ENCODE data around the gene DNAJC10. TPM values are rescaled to one million over a fixed set of nuclear protein-coding genes. Genes with fewer than 3 reads are reported as not detected.

Gene DNAJC10
- total RNA-seq, 3 donors from 2014 or later, result 81.7 to 98.4 (median 89.1) TPM

GRCh38 chr2:182821182-182821581 lies 105.1 kb downstream of the DNAJC10 start:
- no peaks in the 10 kb centered on the region for H3K4me1 Mint-ChIP-seq (ENCODE audit: low read depth)
- no peak for DNase-seq
- no peak for ATAC-seq
- no peak overlapping the region for H3K4me3 Mint-ChIP-seq
- H3K27me3 Mint-ChIP-seq (ENCODE audit: low read depth), result peaks cover 11% of the 10 kb centered on the region
- H3K9me3 Mint-ChIP-seq, result no peaks in the 10 kb centered on the region
- no peaks in the 10 kb centered on the region for H3K36me3 Mint-ChIP-seq (ENCODE audit: insufficient read depth)

GRCh38 chr2:182822733-182823132 lies 106.7 kb downstream of the DNAJC10 start:
- H3K4me1 Mint-ChIP-seq (ENCODE audit: low read depth), result no peaks in the 10 kb centered on the region
- no peaks in the 10 kb centered on the region for H3K36me3 Mint-ChIP-seq (ENCODE audit: insufficient read depth)
- no peak for DNase-seq
- no peaks in the 10 kb centered on the region for H3K9me3 Mint-ChIP-seq
- ATAC-seq, result no peak
- peaks cover 11% of the 10 kb centered on the region for H3K27me3 Mint-ChIP-seq (ENCODE audit: low read depth)
- H3K4me3 Mint-ChIP-seq, result no peak overlapping the region

DNA sequence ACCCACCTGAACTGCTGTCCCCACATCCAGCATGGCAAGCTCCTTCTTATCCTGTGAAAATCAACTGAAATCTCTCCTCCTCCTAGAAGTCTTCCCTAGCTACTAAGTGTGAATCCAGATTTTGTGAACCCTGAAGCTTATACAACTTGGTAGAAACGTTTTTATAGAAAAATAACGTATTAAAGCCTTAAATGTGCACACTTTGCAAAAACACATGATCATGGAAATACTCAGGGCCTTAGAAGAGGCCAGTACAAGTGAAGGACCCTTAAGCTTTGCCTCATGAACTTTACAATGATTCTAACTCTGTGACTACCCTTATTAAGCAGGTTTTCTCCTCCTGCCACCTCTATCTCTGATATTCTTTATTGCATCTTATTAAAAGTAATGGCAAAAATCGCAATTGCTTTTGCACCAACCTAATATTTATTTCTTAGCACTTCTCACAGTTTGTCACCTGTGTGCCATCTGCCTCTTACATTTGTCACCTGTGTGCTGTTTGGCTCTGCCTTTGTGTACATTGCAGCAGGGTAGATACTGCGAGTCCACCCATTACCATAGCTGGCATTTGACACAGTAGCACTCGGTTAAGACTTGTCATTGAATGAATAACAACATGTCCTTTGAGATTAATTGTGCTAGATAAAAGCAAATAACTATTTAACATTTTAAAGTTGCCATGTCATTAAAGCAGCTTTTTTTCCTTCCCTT lies 108.2 kb downstream of the DNAJC10 start:
- no peaks in the 10 kb centered on the region for H3K4me1 Mint-ChIP-seq (ENCODE audit: low read depth)
- H3K27me3 Mint-ChIP-seq (ENCODE audit: low read depth), result peaks cover 8% of the 10 kb centered on the region
- H3K36me3 Mint-ChIP-seq (ENCODE audit: insufficient read depth), result no peaks in the 10 kb centered on the region
- DNase-seq, result no peak
- ATAC-seq, result no peak
- H3K4me3 Mint-ChIP-seq, result no peak overlapping the region
- H3K9me3 Mint-ChIP-seq, result no peaks in the 10 kb centered on the region

- Mint-ChIP-seq H3K4me1 (ENCODE audit: low read depth) (no peaks in the 10 kb centered on the region), H3K4me3 (no peak overlapping the region), H3K9me3 (no peaks in the 10 kb centered on the region), H3K36me3 (ENCODE audit: insufficient read depth) (no peaks in the 10 kb centered on the region), H3K27me3 (ENCODE audit: low read depth) (peaks cover 8% of the 10 kb centered on the region)
- DNase-seq, result no peak
- no peak for ATAC-seq
These were observed 108.7 kb downstream of the DNAJC10 start for GRCh38 chr2:182824767-182825158.

DNA sequence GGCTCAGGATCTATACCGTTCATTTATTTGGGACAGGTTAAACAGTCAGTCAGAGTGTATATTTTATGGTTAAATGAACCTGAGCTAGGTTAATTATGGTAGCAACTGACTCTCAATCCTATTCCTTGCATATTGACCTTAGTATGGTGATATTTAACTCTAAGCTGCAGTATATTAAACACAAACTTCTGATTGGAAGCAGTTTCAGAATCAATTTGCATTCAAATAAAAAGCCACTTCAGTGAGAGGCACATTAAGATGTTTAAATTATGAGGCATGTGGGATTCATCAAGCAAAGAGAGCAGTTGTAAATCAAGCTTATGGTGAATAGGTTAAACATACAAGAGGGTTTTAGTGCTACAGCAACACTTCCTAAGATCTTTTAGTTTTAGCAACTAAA lies 110.0 kb downstream of the DNAJC10 start:
- DNase-seq, result no peak
- ATAC-seq, result no peak
- H3K9me3 Mint-ChIP-seq, result no peaks in the 10 kb centered on the region
- no peak overlapping the region for H3K4me3 Mint-ChIP-seq
- no peaks in the 10 kb centered on the region for H3K4me1 Mint-ChIP-seq (ENCODE audit: low read depth)
- H3K36me3 Mint-ChIP-seq (ENCODE audit: insufficient read depth), result no peaks in the 10 kb centered on the region
- peaks cover 8% of the 10 kb centered on the region for H3K27me3 Mint-ChIP-seq (ENCODE audit: low read depth)

DNA sequence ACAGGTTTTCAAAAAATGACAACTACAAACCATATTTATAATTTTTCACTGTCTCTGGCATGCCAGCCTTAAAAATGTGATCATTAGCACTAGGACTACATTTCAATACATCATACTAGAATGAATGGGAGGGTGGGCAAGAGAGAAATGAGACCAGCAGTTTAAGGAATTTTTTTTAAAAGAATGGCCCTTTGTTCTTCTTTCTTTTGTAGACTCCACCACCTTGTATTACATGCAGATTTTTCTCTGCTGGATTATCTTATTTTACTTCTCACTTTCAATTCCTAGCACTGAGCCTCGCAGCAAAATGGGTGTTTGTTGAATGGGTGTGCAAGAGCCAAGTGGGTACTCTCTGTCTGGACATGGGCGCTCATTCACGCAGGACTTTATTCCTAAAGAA lies 110.4 kb downstream of the DNAJC10 start:
- Mint-ChIP-seq H3K4me3 (no peak overlapping the region), H3K9me3 (no peaks in the 10 kb centered on the region), H3K4me1 (ENCODE audit: low read depth) (no peaks in the 10 kb centered on the region), H3K27me3 (ENCODE audit: low read depth) (peaks cover 8% of the 10 kb centered on the region), H3K36me3 (ENCODE audit: insufficient read depth) (no peaks in the 10 kb centered on the region)
- no peak for ATAC-seq
- DNase-seq, result no peak

GRCh38 chr2:182827182-182827879 lies 111.3 kb downstream of the DNAJC10 start:
- H3K36me3 Mint-ChIP-seq (ENCODE audit: insufficient read depth), result no peaks in the 10 kb centered on the region
- no peaks in the 10 kb centered on the region for H3K9me3 Mint-ChIP-seq
- ATAC-seq (no peak), DNase-seq (no peak)
- no peak overlapping the region for H3K4me3 Mint-ChIP-seq
- peaks cover 8% of the 10 kb centered on the region for H3K27me3 Mint-ChIP-seq (ENCODE audit: low read depth)
- no peaks in the 10 kb centered on the region for H3K4me1 Mint-ChIP-seq (ENCODE audit: low read depth)

GRCh38 chr2:182831101-182831500 lies 115.0 kb downstream of the DNAJC10 start:
- no peaks in the 10 kb centered on the region for H3K4me1 Mint-ChIP-seq (ENCODE audit: low read depth)
- no peaks in the 10 kb centered on the region for H3K9me3 Mint-ChIP-seq
- H3K4me3 Mint-ChIP-seq, result no peak overlapping the region

GRCh38 chr2:182831921-182832320 lies 115.9 kb downstream of the DNAJC10 start:
- no peaks in the 10 kb centered on the region for H3K4me1 Mint-ChIP-seq (ENCODE audit: low read depth)

More at GRCh38 chr2:182831101-182831500, 115.0 kb downstream of the DNAJC10 start:
- Mint-ChIP-seq H3K27me3 (ENCODE audit: low read depth) (peaks cover 7% of the 10 kb centered on the region), H3K36me3 (ENCODE audit: insufficient read depth) (no peaks in the 10 kb centered on the region)
- DNase-seq (no peak), ATAC-seq (no peak)

DNA sequence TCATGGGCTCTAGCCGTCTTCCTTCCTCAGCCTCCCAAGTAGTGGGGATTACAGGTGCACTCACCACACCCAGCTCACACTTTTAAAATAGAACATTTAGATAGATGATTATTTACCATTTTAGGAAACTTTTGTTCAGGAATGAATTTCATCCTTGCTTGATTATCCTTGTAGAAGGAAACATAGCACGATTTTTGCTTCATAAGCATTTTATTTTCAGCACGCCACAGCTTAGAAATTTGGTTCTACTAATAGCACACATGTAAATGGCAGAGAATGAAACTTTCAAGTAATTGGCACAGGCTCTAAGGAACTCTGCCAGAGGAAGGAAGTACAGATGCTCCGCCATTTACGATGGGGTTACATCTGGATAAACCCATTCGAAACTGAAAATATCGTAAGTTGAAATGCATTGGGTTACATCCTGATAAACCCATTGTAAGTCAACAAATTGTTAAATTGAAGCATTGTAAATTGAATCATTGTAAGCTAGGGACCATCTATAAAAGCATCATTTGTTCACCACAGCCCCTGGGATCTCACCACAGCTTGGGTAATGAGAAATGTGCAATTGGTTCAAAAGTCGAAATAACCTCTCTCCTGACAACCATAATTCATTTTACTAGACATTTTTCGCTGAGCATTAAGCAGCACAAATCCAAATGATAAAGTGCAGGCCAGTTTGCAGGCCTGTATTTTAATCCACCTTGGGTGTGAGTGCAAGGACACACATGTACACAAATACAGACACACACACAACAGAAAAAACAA lies 117.2 kb downstream of the DNAJC10 start:
- Mint-ChIP-seq H3K4me3 (no peak overlapping the region), H3K4me1 (ENCODE audit: low read depth) (no peaks in the 10 kb centered on the region), H3K36me3 (ENCODE audit: insufficient read depth) (no peaks in the 10 kb centered on the region), H3K9me3 (no peaks in the 10 kb centered on the region), H3K27me3 (ENCODE audit: low read depth) (peaks cover 7% of the 10 kb centered on the region)
- DNase-seq (no peak), ATAC-seq (no peak)

More at GRCh38 chr2:182831921-182832320, 115.9 kb downstream of the DNAJC10 start:
- DNase-seq, result no peak
- Mint-ChIP-seq H3K9me3 (no peaks in the 10 kb centered on the region), H3K27me3 (ENCODE audit: low read depth) (peaks cover 7% of the 10 kb centered on the region), H3K4me3 (no peak overlapping the region), H3K36me3 (ENCODE audit: insufficient read depth) (no peaks in the 10 kb centered on the region)
- ATAC-seq, result no peak

- H3K9me3 Mint-ChIP-seq, result no peaks in the 10 kb centered on the region
- ATAC-seq (no peak), DNase-seq (no peak)
- H3K4me1 Mint-ChIP-seq (ENCODE audit: low read depth), result no peaks in the 10 kb centered on the region
- H3K27me3 Mint-ChIP-seq (ENCODE audit: low read depth), result peaks cover 9% of the 10 kb centered on the region
- no peak overlapping the region for H3K4me3 Mint-ChIP-seq
- H3K36me3 Mint-ChIP-seq (ENCODE audit: insufficient read depth), result no peaks in the 10 kb centered on the region
These were observed 118.2 kb downstream of the DNAJC10 start for GRCh38 chr2:182834293-182834692.

DNA sequence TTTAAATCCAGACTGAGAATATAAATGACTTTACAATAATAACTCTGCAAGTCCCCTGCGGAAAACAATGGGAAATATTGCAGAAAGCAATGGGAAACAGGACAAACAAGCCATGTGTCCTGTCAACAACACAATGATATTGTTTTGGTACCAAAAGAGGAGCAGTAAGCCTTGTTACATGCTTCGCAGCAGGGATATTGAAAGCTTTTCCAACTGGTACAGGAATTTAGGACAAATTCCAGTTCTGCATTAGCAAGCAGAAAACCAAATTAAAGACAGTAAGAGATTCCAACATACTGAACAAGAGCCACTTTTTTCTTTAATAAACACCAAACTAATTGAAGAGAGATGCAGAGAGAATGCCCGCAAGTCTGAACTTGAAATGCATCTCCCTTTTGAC lies 120.4 kb downstream of the DNAJC10 start:
- no peak for ATAC-seq
- H3K27me3 Mint-ChIP-seq (ENCODE audit: low read depth), result peaks cover 10% of the 10 kb centered on the region
- no peak for DNase-seq
- no peaks in the 10 kb centered on the region for H3K9me3 Mint-ChIP-seq
- no peaks in the 10 kb centered on the region for H3K36me3 Mint-ChIP-seq (ENCODE audit: insufficient read depth)
- no peaks in the 10 kb centered on the region for H3K4me1 Mint-ChIP-seq (ENCODE audit: low read depth)
- H3K4me3 Mint-ChIP-seq, result no peak overlapping the region
